ENCODE results near the gene CDH16. TPM values are rescaled to one million over a fixed set of nuclear protein-coding genes. Genes with fewer than 3 reads are reported as not detected.
A peak's percentile ranks its signal among the peaks of the same experiment; 100 is the strongest.

Gene CDH16
- total and polyA plus RNA-seq, 7 donors = 0.19 to 0.60 TPM; not detected in 5

GRCh38 chr16:66930189-66930588, 11.5 kb upstream of the CDH16 start:
- TF ChIP-seq EP300 (IDR thresholded peaks at IDR 0.05) = no peak
- TF ChIP-seq CTCF (IDR thresholded peaks at IDR 0.05) = no peak
- no peak for TF ChIP-seq POLR2A (IDR thresholded peaks at IDR 0.05)
- no peak for TF ChIP-seq POLR2AphosphoS5 (IDR thresholded peaks at IDR 0.05)
- DNase-seq = no peak
- Histone ChIP-seq H3K4me1 (peaks cover 0 to 44% (median 32%) of the 10 kb centered on the region in 4 donors), H3K27me3 (no peaks in the 10 kb centered on the region), H3K36me3 (peaks cover 0 to 12% (median 0%) of the 10 kb centered on the region in 4 donors), H3K27ac (no peak overlapping the region), H3K4me3 (no peak overlapping the region), H3K9me3 (no peaks in the 10 kb centered on the region)
- WGBS, 2 donors = 33 to 66% methylated on average over 4 of the region's 4 CpGs
- intact Hi-C loops (cut with DNase I) = no loop called here

GRCh38 chr16:66928702-66929388, 10.2 kb upstream of the CDH16 start:
- Histone ChIP-seq H3K27me3 (no peaks in the 10 kb centered on the region), H3K4me1 (peaks cover 0 to 54% (median 43%) of the 10 kb centered on the region in 4 donors), H3K9me3 (no peaks in the 10 kb centered on the region), H3K36me3 (peaks cover 0 to 12% (median 0%) of the 10 kb centered on the region in 4 donors), H3K4me3 (no peak overlapping the region), H3K27ac (peak overlapping the region in 1 of 4 donors; percentile 14)
- intact Hi-C loops (cut with DNase I) = loop anchor here (1.0 kb wide), 1 partner anchor 34 kb away; no protein-coding TSS in a partner anchor
- DNase-seq = no peak
- TF ChIP-seq CTCF (IDR thresholded peaks at IDR 0.05) = peak in 2 of 4 experiments; percentile 21 to 48
- TF ChIP-seq POLR2AphosphoS5 (IDR thresholded peaks at IDR 0.05) = no peak
- TF ChIP-seq POLR2A (IDR thresholded peaks at IDR 0.05) = no peak
- WGBS, 2 donors = 74 to 83% methylated on average over 10 of the region's 10 CpGs

- TF ChIP-seq CTCF (IDR thresholded peaks at IDR 0.05) (no peak), EP300 (IDR thresholded peaks at IDR 0.05) (no peak), POLR2A (IDR thresholded peaks at IDR 0.05) (no peak), POLR2AphosphoS5 (IDR thresholded peaks at IDR 0.05) (no peak)
- peaks cover 0 to 54% (median 44%) of the 10 kb centered on the region in 4 donors for H3K4me1 ChIP-seq
- no peak for DNase-seq
- peak overlapping the region in 1 of 4 donors; percentile 14 for H3K27ac ChIP-seq
- H3K36me3 ChIP-seq = peaks cover 0 to 12% (median 0%) of the 10 kb centered on the region in 4 donors
- no peaks in the 10 kb centered on the region for H3K9me3 ChIP-seq
- intact Hi-C loops (cut with DNase I) = loop anchor here (1.0 kb wide), 1 partner anchor 33 kb away; no protein-coding TSS in a partner anchor
- 93 to 96% methylated on average over 8 of the region's 8 CpGs for WGBS, 2 donors
- H3K27me3 ChIP-seq = no peaks in the 10 kb centered on the region
- H3K4me3 ChIP-seq = no peak overlapping the region
Observed at GRCh38 chr16:66927918-66928649, 9.4 kb upstream of the CDH16 start.

GRCh38 chr16:66926961-66927436, 8.3 kb upstream of the CDH16 start:
- no peak for TF ChIP-seq CTCF (IDR thresholded peaks at IDR 0.05)
- no peak for TF ChIP-seq POLR2AphosphoS5 (IDR thresholded peaks at IDR 0.05)
- no peak for TF ChIP-seq EP300 (IDR thresholded peaks at IDR 0.05)
- TF ChIP-seq POLR2A (IDR thresholded peaks at IDR 0.05) = no peak
- Histone ChIP-seq H3K27me3 (no peaks in the 10 kb centered on the region), H3K4me3 (no peak overlapping the region), H3K9me3 (no peaks in the 10 kb centered on the region), H3K4me1 (peaks cover 0 to 52% (median 48%) of the 10 kb centered on the region in 4 donors), H3K27ac (peak overlapping the region; percentile 81 to 96 (median 90)), H3K36me3 (peaks cover 0 to 6% (median under 1%) of the 10 kb centered on the region in 4 donors)
- DNase-seq = no peak
- intact Hi-C loops (cut with DNase I) = no loop called here
- WGBS, 2 donors = 61 to 72% methylated on average over 3 of the region's 3 CpGs

Measured in sigmoid colon (tissue), 7 donors.